H4 (cell line): ENCODE results near the gene PARP4. TPM values are rescaled to one million over a fixed set of nuclear protein-coding genes. Genes with fewer than 3 reads are reported as not detected.

Experiments
- total RNA-seq: library from RNA; depleted of rRNA; stranded (reverse); fragments of >200 nt; shearing (Covaris generic); gene quantifications from 2 replicates; pipeline ENCODE4 v1.2.3, GENCODE V29; 2014; rRNA removed

Gene PARP4
- total RNA-seq, 1 experiment from 2014 or later: 34.6 TPM

Other genes with a start within 250 kb of the PARP4 start
- gene C1QTNF9, start 203.2 kb downstream of the PARP4 start, total RNA-seq: not detected in 2 replicates
- 0.08 and 0.14 TPM in 2 replicates for gene ATP12A, start 167.6 kb upstream of the PARP4 start, total RNA-seq